ENCODE measurements around the gene DCDC2B. TPM values are rescaled to one million over a fixed set of nuclear protein-coding genes. Genes with fewer than 3 reads are reported as not detected.

The DCDC2B gene
- total and polyA plus RNA-seq, 10 of the 15 experiments (the other 5 are each of a cell fraction or from before 2014, with no cell fraction given) = 0.12 to 0.21 (median 0.15) TPM; not detected in 7

- TF ChIP-seq CTCF (IDR thresholded peaks at IDR 0.05 in 2 of 3, conservative IDR thresholded peaks at IDR 0.05 in 1 of 3; ENCODE audit: control insufficient read depth in 2 of 3, extremely low read depth in 1 of 3, insufficient read depth in 1 of 3, low read depth in 3 of 3, low read length in 3 of 3) (0 out of 6 replicates have a peak, but pooled peaks of 2 of the 3 experiments have one; percentile 16 to 17), TARDBP (IDR thresholded peaks at IDR 0.05; ENCODE audit: borderline replicate concordance) (no peak), ELK1 (IDR thresholded peaks at IDR 0.05; ENCODE audit: low read depth, low read length) (no peak), SP1 (IDR thresholded peaks at IDR 0.05; ENCODE audit: low read depth, low read length) (peak; percentile 17), POLR2AphosphoS2 (IDR thresholded peaks at IDR 0.05; ENCODE audit: low read depth, low read length) (no peak; the same call in 1 of the 2 replicates), ZBTB4 (CRISPR knock-in tag; IDR thresholded peaks at IDR 0.05) (no peak), MEF2A (IDR thresholded peaks at IDR 0.05; ENCODE audit: insufficient read depth, low read depth, low read length) (no peak), ZNF592 (IDR thresholded peaks at IDR 0.05) (no peak), ZZZ3 (IDR thresholded peaks at IDR 0.05; ENCODE audit: control insufficient read depth, insufficient read length, low read depth) (no peak), ZSCAN29 (IDR thresholded peaks at IDR 0.05) (no peak), ZNF24 (IDR thresholded peaks at IDR 0.05) (no peak), MXI1 (IDR thresholded peaks at IDR 0.05; ENCODE audit: low read depth, low read length) (peak; percentile 72), CHD1 (IDR thresholded peaks at IDR 0.05; ENCODE audit: low read depth, low read length) (no peak), EED (IDR thresholded peaks at IDR 0.05; ENCODE audit: low read depth) (peak; percentile 91), RAD21 (IDR thresholded peaks at IDR 0.05; ENCODE audit: insufficient read depth, low read depth, low read length) (no peak; the same call in 1 of the 2 replicates), TCF7 (IDR thresholded peaks at IDR 0.05; ENCODE audit: borderline replicate concordance) (no peak), KAT2A (conservative IDR thresholded peaks at IDR 0.05; ENCODE audit: control insufficient read depth, low read depth, low read length) (no peak), TCF3 (IDR thresholded peaks at IDR 0.05; ENCODE audit: borderline replicate concordance, insufficient read depth, low read depth, low read length) (no peak), SRF (IDR thresholded peaks at IDR 0.05; ENCODE audit: low read depth in 2 of 2, low read length in 2 of 2) (no peak)
Observed at GRCh38 chr1:32201011-32201855, 7.7 kb upstream of the DCDC2B start (continued).

Measured in GM12878 (cell line).